SK-N-SH (cell line): ENCODE results near the gene MED27. TPM values are rescaled to one million over a fixed set of nuclear protein-coding genes. Genes with fewer than 3 reads are reported as not detected.

Experiments used
- CTCF ChIA-PET: fragments of 300-600, 350-600 bp; formaldehyde crosslinking; extraction: SDS; loops from one replicate; lab custom pipeline; 2021; lab: Yijun Ruan, JAX
- POLR2A ChIA-PET: fragments of 350-600 bp; sonication (Branson Sonifier 250); formaldehyde crosslinking; extraction: SDS; loops from one replicate; lab custom pipeline; 2020; ENCODE audit warnings: antibody characterized with exemption, inconsistent platforms; lab: Yijun Ruan, JAX
- DNase-seq: peaks from one replicate; pipeline ENCODE4 v3.0.0; 2012
- H2AFZ ChIP-seq: fragments of 200-600 bp; sonication (generic); 2 replicates; pipeline ENCODE4 v1.8.1; 2016; ENCODE audit warnings: antibody characterized with exemption, mild to moderate bottlenecking, low read depth
- H3F3A ChIP-seq: fragments of 200-600 bp; sonication (generic); replicated peaks from 2 replicates; pipeline ENCODE3; 2016; ENCODE audit warnings: antibody characterized with exemption, mild to moderate bottlenecking; ENCODE audit not compliant: insufficient read depth
- H3K27ac ChIP-seq, 2 experiments: fragments of 200-500 bp in 1 of 2; fragments of 200-600 bp in 1 of 2; sonication (Bioruptor generic) in 1 of 2; sonication (generic), shearing (Covaris generic) in 1 of 2; 2 replicates each; pipeline versions ENCODE4 v1.5.1 to v1.6.1; 2014 to 2016; ENCODE audit warnings: low read depth in 2 of 2, inconsistent platforms in 1 of 2, low read length in 1 of 2, mild to moderate bottlenecking in 1 of 2, mixed read lengths in 1 of 2
- H3K27me3 ChIP-seq: fragments of 200-600 bp; sonication (generic), shearing (Covaris generic); 2 replicates; pipeline ENCODE4 v1.6.1; 2016; ENCODE audit warnings: mixed run types; ENCODE audit not compliant: insufficient read depth
- H3K36me3 ChIP-seq, 2 experiments: fragments of 200-500 bp in 1 of 2; fragments of 200-600 bp in 1 of 2; sonication (Bioruptor generic) in 1 of 2; sonication (generic) in 1 of 2; replicated peaks in 1 of 2; 2 replicates each; pipeline versions ENCODE3 to v1.5.1; 2014 to 2016; ENCODE audit warnings: low read length in 1 of 2, mild to moderate bottlenecking in 1 of 2; ENCODE audit not compliant: insufficient read depth in 2 of 2, control insufficient read depth in 1 of 2
- H3K4me1 ChIP-seq, 2 experiments: fragments of 200-500 bp in 1 of 2; fragments of 200-600 bp in 1 of 2; sonication (Bioruptor generic) in 1 of 2; sonication (generic), shearing (Covaris generic) in 1 of 2; 2 replicates each; pipeline versions ENCODE4 v1.5.1 to v1.6.1; 2014 to 2016; ENCODE audit warnings: low read depth in 1 of 2, low read length in 1 of 2, mixed run types in 1 of 2; ENCODE audit not compliant: insufficient read depth in 2 of 2, control insufficient read depth in 1 of 2
- H3K4me2 ChIP-seq: fragments of 200-600 bp; sonication (generic), shearing (Covaris generic); 2 replicates; pipeline ENCODE4 v1.6.1; 2017; ENCODE audit warnings: mixed run types
- H3K4me3 ChIP-seq, 2 experiments: fragments of 200-500 bp in 1 of 2; fragments of 200-600 bp in 1 of 2; sonication (Bioruptor generic) in 1 of 2; sonication (generic), shearing (Covaris generic) in 1 of 2; 2 replicates each; pipeline versions ENCODE4 v1.5.1 to v1.8.1; 2014 to 2016; ENCODE audit warnings: low read depth in 2 of 2, inconsistent platforms in 1 of 2, low read length in 1 of 2, mild to moderate bottlenecking in 1 of 2, mixed read lengths in 1 of 2, moderate library complexity in 1 of 2
- H3K79me2 ChIP-seq: fragments of 200-600 bp; sonication (generic); 2 replicates; pipeline ENCODE4 v1.8.1; 2017; ENCODE audit warnings: mild to moderate bottlenecking; ENCODE audit not compliant: insufficient read depth
- H3K9ac ChIP-seq: fragments of 200-600 bp; sonication (generic); 2 replicates; pipeline ENCODE4 v1.6.1; 2017; ENCODE audit warnings: mixed run types
- H3K9me2 ChIP-seq: fragments of 200-600 bp; sonication (generic); 2 replicates; pipeline ENCODE4 v1.6.1; 2017; ENCODE audit warnings: mixed run types
- H3K9me3 ChIP-seq: fragments of 200-600 bp; sonication (generic); 2 replicates; pipeline ENCODE4 v1.6.1; 2017; ENCODE audit warnings: mixed run types, mild to moderate bottlenecking, moderate library complexity
- H4K20me1 ChIP-seq: fragments of 200-600 bp; sonication (generic); 2 replicates; pipeline ENCODE4 v1.6.1; 2017; ENCODE audit warnings: mild to moderate bottlenecking, mixed run types; ENCODE audit not compliant: insufficient read depth
- CHD2 ChIP-seq: fragments of 150-350 bp; IDR thresholded peaks from 2 replicates; pipeline ENCODE4 v1.6.1; 2018; ENCODE audit warnings: low read length; ENCODE audit not compliant: partially characterized antibody
- ELF1 ChIP-seq: IDR thresholded peaks from 2 replicates; pipeline ENCODE4 v1.4.0; 2012
- GABPA ChIP-seq: IDR thresholded peaks from 2 replicates; pipeline ENCODE4 v1.4.0; 2012; ENCODE audit warnings: low read depth, mild to moderate bottlenecking
- MEF2A ChIP-seq: IDR thresholded peaks from 2 replicates; pipeline ENCODE4 v1.4.0; 2012; ENCODE audit warnings: low read depth, borderline replicate concordance
- RFX5 ChIP-seq: IDR thresholded peaks from 2 replicates; pipeline ENCODE4 v1.6.1; 2012; ENCODE audit warnings: mild to moderate bottlenecking, improper control_type of control experiment, low read length
- SIN3A ChIP-seq: IDR thresholded peaks from 2 replicates; pipeline ENCODE4 v1.6.1; 2012; ENCODE audit warnings: low read depth, mild to moderate bottlenecking, low read length, moderate library complexity, borderline replicate concordance
- SMC3 ChIP-seq: IDR thresholded peaks from 2 replicates; pipeline ENCODE4 v1.6.1; 2012; ENCODE audit warnings: low read depth, low read length, improper control_type of control experiment
- TAF1 ChIP-seq: IDR thresholded peaks from 2 replicates; pipeline ENCODE4 v1.6.1; 2012; ENCODE audit warnings: low read depth, mild to moderate bottlenecking, low read length, moderate library complexity, borderline replicate concordance
- TCF12 ChIP-seq: IDR thresholded peaks from 2 replicates; pipeline ENCODE4 v1.4.0; 2012
- TEAD4 ChIP-seq: IDR thresholded peaks from 2 replicates; pipeline ENCODE4 v1.4.0; 2012; ENCODE audit warnings: mild to moderate bottlenecking, borderline replicate concordance; ENCODE audit not compliant: insufficient read depth
- WGBS: methylation state at CpG from one replicate; pipeline ENCODE4 v1.1.6; 2017; ENCODE audit warnings: low lambda C conversion rate; 5-methylcytosine and 5-hydroxymethylcytosine counted together
- polyA plus RNA-seq, 3 experiments: library from polyadenylated mRNA; depleted of rRNA; stranded (reverse); fragments of >200 nt; gene quantifications; 2 replicates each; pipeline ENCODE4 v1.2.3, GENCODE V29; 2012
- TF ChIP-seq, protein P1 (sequence below): IDR thresholded peaks from 2 replicates; pipeline ENCODE4; 2012
- TF ChIP-seq, protein P2 (sequence below): IDR thresholded peaks from 2 replicates; pipeline ENCODE4 v1.6.1; 2012; ENCODE audit warnings: mild to moderate bottlenecking, low read depth, low read length, moderate library complexity
- TF ChIP-seq, protein P3 (sequence below): fragments of 200-600 bp; sonication (generic); IDR thresholded peaks from 2 replicates; pipeline ENCODE4 v1.6.1; 2017; ENCODE audit warnings: antibody characterized with exemption, mild to moderate bottlenecking, moderate library complexity
- TF ChIP-seq, protein P4 (sequence below): IDR thresholded peaks from 2 replicates; pipeline ENCODE4 v1.4.0; 2012; ENCODE audit warnings: low read depth, borderline replicate concordance
- TF ChIP-seq, protein P5 (sequence below): IDR thresholded peaks from 2 replicates; pipeline ENCODE4 v1.4.0; 2012; ENCODE audit warnings: low read depth, borderline replicate concordance

The MED27 gene
- polyA plus RNA-seq, 1 of the 3 experiments (the other 2 are of a cell fraction), result 35.0 TPM

DNA sequence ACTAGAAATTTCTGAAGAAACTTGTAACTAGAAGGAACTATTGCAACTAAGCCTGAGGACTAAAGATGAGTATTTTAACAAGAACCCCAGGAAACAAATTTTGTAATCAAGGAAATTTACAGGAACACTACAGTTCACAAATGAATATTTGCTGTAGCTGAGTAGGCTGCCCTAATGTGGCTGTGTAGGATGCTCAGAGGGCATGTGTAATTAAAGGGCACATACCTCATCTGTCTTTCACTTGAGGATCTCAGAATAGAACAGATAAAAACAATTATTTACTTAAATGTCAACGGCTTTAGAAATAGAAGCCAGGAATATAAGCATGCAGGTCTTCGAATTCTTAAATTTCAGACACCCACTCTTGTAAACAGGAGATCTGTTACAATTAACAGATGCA is 119.8 kb downstream of the MED27 start:
- Histone ChIP-seq H3K9me3 (no peaks in the 10 kb centered on the region), H3K79me2 (no peaks in the 10 kb centered on the region; the same call in 1 of the 2 replicates), H4K20me1 (peaks cover 3% of the 10 kb centered on the region; the same call in 1 of the 2 replicates), H3K4me1 (peaks cover 0 to 7% of the 10 kb centered on the region in 2 experiments; a peak in 3 of 4 replicates), H3K36me3 (no peaks in the 10 kb centered on the region), H3K27ac (no peak overlapping the region), H3K4me2 (no peak overlapping the region), H3K9ac (no peak overlapping the region), H3K27me3 (no peaks in the 10 kb centered on the region), H2AFZ (no peak overlapping the region), H3K9me2 (no peaks in the 10 kb centered on the region), H3F3A (no peaks in the 10 kb centered on the region), H3K4me3 (no peak overlapping the region)
- CTCF ChIA-PET, result interaction anchor here (1.5 kb wide), 1 partner anchor 11 kb away, joined by 3 read pairs; no protein-coding TSS in a partner anchor
- no peak for DNase-seq
- TF ChIP-seq, protein P1, sequence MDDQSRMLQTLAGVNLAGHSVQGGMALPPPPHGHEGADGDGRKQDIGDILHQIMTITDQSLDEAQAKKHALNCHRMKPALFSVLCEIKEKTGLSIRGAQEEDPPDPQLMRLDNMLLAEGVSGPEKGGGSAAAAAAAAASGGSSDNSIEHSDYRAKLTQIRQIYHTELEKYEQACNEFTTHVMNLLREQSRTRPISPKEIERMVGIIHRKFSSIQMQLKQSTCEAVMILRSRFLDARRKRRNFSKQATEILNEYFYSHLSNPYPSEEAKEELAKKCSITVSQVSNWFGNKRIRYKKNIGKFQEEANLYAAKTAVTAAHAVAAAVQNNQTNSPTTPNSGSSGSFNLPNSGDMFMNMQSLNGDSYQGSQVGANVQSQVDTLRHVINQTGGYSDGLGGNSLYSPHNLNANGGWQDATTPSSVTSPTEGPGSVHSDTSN, result no peak
- POLR2A ChIA-PET, result no interaction called here
- WGBS, result 90% methylated on average over 2 of the region's 2 CpGs

DNA sequence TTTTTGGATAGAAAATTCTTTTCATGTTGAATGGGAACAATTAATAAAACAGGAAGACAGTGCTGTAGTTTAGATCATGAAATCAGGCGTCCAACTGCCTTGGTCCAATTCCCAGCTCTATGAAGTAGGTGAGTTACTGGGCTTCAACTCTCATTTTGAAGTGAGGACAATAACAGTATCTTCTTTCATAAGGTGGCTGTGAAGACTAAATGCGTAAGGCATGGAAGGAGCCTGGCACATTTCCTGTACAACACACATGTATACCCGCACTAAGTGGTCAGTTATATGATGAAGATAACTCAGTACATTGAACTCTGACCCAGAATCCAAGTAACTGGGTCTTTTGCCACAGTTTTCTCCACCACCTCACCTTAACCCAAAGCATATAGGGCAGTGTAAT is 120.6 kb downstream of the MED27 start:
- H3K4me3 ChIP-seq, result no peak overlapping the region
- 95% methylated on average over 3 of the region's 3 CpGs for WGBS
- CTCF ChIA-PET, result interaction anchor here (1.0 kb wide), 1 partner anchor 294 kb away, joined by 3 read pairs; no protein-coding TSS in a partner anchor

More for the DNA sequence above, 120.6 kb downstream of the MED27 start:
- H3K4me1 ChIP-seq, result peaks cover 0 to 7% of the 10 kb centered on the region in 2 experiments; a peak in 3 of 4 replicates
- H3K36me3 ChIP-seq, result no peaks in the 10 kb centered on the region
- H3K79me2 ChIP-seq, result no peaks in the 10 kb centered on the region; the same call in 1 of the 2 replicates
- H3K9me2 ChIP-seq, result no peaks in the 10 kb centered on the region
- no peak for TF ChIP-seq CHD2
- TF ChIP-seq RFX5, result no peak
- TF ChIP-seq, protein P1, result no peak
- TF ChIP-seq, protein P2, sequence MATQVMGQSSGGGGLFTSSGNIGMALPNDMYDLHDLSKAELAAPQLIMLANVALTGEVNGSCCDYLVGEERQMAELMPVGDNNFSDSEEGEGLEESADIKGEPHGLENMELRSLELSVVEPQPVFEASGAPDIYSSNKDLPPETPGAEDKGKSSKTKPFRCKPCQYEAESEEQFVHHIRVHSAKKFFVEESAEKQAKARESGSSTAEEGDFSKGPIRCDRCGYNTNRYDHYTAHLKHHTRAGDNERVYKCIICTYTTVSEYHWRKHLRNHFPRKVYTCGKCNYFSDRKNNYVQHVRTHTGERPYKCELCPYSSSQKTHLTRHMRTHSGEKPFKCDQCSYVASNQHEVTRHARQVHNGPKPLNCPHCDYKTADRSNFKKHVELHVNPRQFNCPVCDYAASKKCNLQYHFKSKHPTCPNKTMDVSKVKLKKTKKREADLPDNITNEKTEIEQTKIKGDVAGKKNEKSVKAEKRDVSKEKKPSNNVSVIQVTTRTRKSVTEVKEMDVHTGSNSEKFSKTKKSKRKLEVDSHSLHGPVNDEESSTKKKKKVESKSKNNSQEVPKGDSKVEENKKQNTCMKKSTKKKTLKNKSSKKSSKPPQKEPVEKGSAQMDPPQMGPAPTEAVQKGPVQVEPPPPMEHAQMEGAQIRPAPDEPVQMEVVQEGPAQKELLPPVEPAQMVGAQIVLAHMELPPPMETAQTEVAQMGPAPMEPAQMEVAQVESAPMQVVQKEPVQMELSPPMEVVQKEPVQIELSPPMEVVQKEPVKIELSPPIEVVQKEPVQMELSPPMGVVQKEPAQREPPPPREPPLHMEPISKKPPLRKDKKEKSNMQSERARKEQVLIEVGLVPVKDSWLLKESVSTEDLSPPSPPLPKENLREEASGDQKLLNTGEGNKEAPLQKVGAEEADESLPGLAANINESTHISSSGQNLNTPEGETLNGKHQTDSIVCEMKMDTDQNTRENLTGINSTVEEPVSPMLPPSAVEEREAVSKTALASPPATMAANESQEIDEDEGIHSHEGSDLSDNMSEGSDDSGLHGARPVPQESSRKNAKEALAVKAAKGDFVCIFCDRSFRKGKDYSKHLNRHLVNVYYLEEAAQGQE, result no peak
- no peak for TF ChIP-seq TCF12
- TF ChIP-seq GABPA, result no peak
- no peak for TF ChIP-seq SMC3
- TF ChIP-seq MEF2A, result no peak
- no peak for TF ChIP-seq ELF1
- no peak for TF ChIP-seq TEAD4
- TF ChIP-seq, protein P3, sequence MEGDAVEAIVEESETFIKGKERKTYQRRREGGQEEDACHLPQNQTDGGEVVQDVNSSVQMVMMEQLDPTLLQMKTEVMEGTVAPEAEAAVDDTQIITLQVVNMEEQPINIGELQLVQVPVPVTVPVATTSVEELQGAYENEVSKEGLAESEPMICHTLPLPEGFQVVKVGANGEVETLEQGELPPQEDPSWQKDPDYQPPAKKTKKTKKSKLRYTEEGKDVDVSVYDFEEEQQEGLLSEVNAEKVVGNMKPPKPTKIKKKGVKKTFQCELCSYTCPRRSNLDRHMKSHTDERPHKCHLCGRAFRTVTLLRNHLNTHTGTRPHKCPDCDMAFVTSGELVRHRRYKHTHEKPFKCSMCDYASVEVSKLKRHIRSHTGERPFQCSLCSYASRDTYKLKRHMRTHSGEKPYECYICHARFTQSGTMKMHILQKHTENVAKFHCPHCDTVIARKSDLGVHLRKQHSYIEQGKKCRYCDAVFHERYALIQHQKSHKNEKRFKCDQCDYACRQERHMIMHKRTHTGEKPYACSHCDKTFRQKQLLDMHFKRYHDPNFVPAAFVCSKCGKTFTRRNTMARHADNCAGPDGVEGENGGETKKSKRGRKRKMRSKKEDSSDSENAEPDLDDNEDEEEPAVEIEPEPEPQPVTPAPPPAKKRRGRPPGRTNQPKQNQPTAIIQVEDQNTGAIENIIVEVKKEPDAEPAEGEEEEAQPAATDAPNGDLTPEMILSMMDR, result no peak
- no peak for TF ChIP-seq SIN3A
- TF ChIP-seq, protein P4, sequence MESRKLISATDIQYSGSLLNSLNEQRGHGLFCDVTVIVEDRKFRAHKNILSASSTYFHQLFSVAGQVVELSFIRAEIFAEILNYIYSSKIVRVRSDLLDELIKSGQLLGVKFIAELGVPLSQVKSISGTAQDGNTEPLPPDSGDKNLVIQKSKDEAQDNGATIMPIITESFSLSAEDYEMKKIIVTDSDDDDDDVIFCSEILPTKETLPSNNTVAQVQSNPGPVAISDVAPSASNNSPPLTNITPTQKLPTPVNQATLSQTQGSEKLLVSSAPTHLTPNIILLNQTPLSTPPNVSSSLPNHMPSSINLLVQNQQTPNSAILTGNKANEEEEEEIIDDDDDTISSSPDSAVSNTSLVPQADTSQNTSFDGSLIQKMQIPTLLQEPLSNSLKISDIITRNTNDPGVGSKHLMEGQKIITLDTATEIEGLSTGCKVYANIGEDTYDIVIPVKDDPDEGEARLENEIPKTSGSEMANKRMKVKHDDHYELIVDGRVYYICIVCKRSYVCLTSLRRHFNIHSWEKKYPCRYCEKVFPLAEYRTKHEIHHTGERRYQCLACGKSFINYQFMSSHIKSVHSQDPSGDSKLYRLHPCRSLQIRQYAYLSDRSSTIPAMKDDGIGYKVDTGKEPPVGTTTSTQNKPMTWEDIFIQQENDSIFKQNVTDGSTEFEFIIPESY, result no peak
- no peak for TF ChIP-seq TAF1
- TF ChIP-seq, protein P5, sequence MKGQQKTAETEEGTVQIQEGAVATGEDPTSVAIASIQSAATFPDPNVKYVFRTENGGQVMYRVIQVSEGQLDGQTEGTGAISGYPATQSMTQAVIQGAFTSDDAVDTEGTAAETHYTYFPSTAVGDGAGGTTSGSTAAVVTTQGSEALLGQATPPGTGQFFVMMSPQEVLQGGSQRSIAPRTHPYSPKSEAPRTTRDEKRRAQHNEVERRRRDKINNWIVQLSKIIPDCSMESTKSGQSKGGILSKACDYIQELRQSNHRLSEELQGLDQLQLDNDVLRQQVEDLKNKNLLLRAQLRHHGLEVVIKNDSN, result no peak
- TF ChIP-seq, all 33 proteins: peak for 0
- DNase-seq, result no peak
- Histone ChIP-seq H3K27ac (no peak overlapping the region), H3K9me3 (no peaks in the 10 kb centered on the region), H4K20me1 (peaks cover 3% of the 10 kb centered on the region; the same call in 1 of the 2 replicates), H3K4me2 (no peak overlapping the region), H3K9ac (no peak overlapping the region), H2AFZ (no peak overlapping the region), H3K27me3 (no peaks in the 10 kb centered on the region), H3F3A (no peaks in the 10 kb centered on the region)
- POLR2A ChIA-PET, result no interaction called here
